ENCODE results near the gene CCNB3.
"Not testable (repeated sequence)": the region's sequence is repeated elsewhere in the genome, so short reads cannot be mapped to it uniquely, and the experiment has no call there.

DNA sequence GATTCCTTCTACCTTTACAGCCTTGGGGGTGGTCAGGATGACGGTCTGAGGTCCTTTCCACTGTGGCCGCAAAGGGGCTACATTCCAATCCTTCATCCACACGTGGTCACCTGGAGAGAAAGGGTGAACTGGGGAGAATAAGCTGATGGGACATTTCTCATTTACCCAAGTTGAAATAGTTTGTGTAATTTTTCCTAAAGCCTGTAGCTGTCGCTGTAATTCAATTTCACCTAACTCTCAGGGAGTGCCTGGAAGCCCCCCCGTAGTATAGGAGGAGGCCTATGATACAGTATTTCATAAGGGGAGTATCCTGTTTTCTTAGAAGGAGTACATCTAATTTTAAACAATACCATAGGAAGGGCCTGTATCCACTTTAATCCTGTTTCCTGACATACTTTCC is 128.1 kb downstream of the CCNB3 start:
- TF ChIP-seq TARDBP (IDR thresholded peaks at IDR 0.05); CTBP1 (IDR thresholded peaks at IDR 0.05; ENCODE audit: borderline replicate concordance); SP1 (IDR thresholded peaks at IDR 0.05); BHLHE40 (IDR thresholded peaks at IDR 0.05; ENCODE audit: borderline replicate concordance); FOXM1 (IDR thresholded peaks at IDR 0.05; ENCODE audit: borderline replicate concordance); ELF4 (IDR thresholded peaks at IDR 0.05); FOXK2 (IDR thresholded peaks at IDR 0.05); SUZ12 (IDR thresholded peaks at IDR 0.05); NFRKB (IDR thresholded peaks at IDR 0.05); FOXA1 (IDR thresholded peaks at IDR 0.05); ZNF384 (IDR thresholded peaks at IDR 0.05); ARNT (IDR thresholded peaks at IDR 0.05): not testable (repeated sequence)
- TF ChIP-seq, protein P1, sequence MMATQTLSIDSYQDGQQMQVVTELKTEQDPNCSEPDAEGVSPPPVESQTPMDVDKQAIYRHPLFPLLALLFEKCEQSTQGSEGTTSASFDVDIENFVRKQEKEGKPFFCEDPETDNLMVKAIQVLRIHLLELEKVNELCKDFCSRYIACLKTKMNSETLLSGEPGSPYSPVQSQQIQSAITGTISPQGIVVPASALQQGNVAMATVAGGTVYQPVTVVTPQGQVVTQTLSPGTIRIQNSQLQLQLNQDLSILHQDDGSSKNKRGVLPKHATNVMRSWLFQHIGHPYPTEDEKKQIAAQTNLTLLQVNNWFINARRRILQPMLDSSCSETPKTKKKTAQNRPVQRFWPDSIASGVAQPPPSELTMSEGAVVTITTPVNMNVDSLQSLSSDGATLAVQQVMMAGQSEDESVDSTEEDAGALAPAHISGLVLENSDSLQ (IDR thresholded peaks at IDR 0.05): not testable (repeated sequence)

All from HEK293T (cell line).